Measurements from ENCODE around the gene RNF213.

The RNF213 gene

DNA sequence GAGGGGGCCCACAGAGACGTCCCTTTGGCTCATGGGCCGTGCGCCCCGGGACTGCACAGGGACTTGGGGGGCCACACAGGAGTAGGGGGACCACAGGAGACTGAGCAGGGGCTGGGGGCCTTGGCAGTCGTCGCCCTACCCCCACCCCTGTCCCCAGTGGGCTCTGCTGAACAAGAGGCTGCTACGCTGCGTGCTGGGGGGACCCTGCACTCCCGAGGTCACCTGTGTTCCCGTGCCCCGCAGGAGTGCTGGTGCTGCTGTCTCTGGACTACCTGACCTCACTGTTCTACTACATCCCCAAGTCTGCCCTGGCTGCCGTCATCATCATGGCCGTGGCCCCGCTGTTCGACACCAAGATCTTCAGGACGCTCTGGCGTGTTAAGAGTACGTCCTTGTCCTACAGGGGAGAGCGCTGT lies 14.4 kb upstream of the RNF213 start:
- no peak overlapping the region for H3K4me3 ChIP-seq (ENCODE audit: low read depth, low read length)
- TF ChIP-seq, protein P1, sequence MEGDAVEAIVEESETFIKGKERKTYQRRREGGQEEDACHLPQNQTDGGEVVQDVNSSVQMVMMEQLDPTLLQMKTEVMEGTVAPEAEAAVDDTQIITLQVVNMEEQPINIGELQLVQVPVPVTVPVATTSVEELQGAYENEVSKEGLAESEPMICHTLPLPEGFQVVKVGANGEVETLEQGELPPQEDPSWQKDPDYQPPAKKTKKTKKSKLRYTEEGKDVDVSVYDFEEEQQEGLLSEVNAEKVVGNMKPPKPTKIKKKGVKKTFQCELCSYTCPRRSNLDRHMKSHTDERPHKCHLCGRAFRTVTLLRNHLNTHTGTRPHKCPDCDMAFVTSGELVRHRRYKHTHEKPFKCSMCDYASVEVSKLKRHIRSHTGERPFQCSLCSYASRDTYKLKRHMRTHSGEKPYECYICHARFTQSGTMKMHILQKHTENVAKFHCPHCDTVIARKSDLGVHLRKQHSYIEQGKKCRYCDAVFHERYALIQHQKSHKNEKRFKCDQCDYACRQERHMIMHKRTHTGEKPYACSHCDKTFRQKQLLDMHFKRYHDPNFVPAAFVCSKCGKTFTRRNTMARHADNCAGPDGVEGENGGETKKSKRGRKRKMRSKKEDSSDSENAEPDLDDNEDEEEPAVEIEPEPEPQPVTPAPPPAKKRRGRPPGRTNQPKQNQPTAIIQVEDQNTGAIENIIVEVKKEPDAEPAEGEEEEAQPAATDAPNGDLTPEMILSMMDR (conservative IDR thresholded peaks at IDR 0.05; ENCODE audit: low read depth, low read length), result no peak

DNA sequence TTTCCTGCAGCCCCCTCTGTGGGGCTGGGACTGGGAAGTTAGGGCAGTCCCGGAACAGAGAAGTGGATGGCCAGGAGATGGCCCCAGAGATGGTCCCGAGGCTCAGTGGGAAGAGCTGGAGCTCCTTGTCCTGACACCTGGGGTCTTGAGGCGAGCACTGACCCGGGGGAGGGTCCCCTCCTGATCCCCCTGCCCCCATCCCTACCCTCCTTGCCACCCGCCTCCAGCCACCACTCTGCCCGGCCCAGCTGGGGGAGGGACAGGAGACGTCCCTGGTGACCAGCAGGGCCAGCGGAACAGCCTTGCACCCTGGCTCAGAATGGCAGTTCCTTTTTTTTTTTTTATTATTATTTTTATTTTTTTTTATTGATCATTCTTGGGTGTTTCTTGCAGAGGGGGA lies 13.9 kb upstream of the RNF213 start:
- H3K4me3 ChIP-seq (ENCODE audit: low read depth, low read length), result no peak overlapping the region
- TF ChIP-seq, protein P1 (conservative IDR thresholded peaks at IDR 0.05; ENCODE audit: low read depth, low read length), result no peak
- no peak for DNase-seq (ENCODE audit: low read depth)

More for the DNA sequence above, 14.4 kb upstream of the RNF213 start:
- no peak for DNase-seq (ENCODE audit: low read depth)

DNA sequence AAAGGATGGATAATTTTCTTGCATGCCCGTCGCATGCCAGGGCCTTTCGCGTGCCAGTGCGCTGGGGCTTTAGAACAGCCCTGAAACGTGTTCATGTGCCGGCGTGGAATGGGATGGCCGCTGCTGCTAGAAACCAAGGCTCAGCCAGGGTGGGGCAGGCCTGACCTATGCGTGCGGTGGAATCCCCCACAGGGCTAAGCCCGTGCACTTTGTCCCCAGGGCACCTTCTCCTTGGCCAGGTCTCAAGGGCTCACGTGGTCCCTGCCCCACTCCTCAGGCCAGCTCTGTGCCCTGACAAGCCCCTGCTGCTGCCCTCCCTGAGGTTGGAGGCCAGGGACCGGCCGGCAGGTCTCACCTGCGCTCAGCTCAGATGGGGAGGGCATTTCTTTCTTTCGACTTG lies 13.1 kb upstream of the RNF213 start:
- TF ChIP-seq, protein P1 (conservative IDR thresholded peaks at IDR 0.05; ENCODE audit: low read depth, low read length), result no peak
- no peak for DNase-seq (ENCODE audit: low read depth)
- H3K4me3 ChIP-seq (ENCODE audit: low read depth, low read length), result no peak overlapping the region

DNA sequence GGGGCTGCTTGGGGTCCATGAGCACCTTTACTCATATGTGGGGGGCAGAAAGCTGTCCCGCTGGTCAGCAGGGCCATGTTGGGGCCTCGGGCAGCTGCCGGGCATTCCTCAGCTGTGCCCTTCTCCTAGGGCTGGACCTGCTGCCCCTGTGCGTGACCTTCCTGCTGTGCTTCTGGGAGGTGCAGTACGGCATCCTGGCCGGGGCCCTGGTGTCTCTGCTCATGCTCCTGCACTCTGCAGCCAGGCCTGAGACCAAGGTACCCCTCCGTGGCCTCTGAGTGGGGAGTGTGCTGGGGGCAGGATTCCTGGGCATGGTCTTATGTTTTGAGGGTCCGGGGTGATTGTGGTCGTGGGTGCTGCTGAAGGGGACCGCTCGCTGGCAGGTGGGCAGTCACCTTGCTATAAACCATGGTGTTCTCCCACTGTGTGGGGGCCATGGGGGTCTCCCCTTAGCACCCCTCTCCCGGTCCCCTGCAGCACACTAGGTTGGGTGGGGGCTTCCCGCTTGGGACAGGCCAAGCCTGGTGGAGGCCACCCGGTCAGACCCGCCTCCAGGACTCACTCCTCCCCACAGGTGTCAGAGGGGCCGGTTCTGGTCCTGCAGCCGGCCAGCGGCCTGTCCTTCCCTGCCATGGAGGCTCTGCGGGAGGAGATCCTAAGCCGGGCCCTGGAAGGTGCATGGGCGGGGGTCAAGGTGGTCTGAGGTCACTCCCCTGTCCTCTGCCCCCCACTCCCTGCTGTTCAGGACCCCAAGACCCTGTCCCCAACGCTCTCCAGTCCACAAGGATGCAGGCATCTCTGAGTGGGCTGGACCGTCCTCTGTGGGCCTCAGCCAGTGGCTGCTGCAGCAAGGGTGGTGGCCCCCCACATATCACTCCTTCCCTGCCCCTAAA lies 12.4 kb upstream of the RNF213 start:
- TF ChIP-seq, protein P1 (conservative IDR thresholded peaks at IDR 0.05; ENCODE audit: low read depth, low read length), result no peak
- H3K4me3 ChIP-seq (ENCODE audit: low read depth, low read length), result no peak overlapping the region
- DNase-seq (ENCODE audit: low read depth), result no peak

DNA sequence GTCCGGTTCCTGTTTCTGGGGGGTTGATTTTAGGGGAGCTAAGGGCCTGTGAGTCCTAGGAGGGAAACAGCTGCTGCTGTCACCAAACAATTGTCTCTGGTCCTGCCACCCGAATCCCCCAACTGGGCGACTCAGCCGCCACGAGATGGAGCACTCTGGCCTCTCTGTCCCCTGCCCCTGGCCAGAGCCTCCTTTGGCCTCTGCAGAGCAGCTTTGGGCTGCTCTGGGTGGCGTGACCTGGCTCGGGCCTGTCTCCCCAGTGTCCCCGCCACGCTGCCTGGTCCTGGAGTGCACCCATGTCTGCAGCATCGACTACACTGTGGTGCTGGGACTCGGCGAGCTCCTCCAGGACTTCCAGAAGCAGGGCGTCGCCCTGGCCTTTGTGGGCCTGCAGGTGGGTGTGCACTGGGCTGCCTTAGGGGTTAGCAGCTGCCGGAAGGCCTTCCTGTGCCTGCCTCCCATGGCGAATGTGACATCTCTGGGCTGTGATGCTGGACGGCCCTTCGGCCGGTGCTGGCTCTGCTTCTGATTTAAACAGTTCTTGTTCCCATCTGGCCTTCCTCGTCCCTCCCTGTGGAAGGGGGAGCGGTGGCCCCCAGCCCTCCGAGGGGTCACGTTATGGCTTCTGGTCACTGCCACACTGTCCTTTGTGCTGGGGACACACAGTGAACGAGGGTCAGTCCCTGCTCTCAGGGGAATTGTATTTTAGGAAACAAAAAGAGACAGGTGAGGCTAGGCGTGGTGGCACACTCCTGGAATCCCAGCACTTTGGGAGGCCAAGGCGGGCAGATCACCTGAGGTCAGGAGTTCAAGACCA lies 11.6 kb upstream of the RNF213 start:
- no peak overlapping the region for H3K4me3 ChIP-seq (ENCODE audit: low read depth, low read length)
- TF ChIP-seq, protein P1 (conservative IDR thresholded peaks at IDR 0.05; ENCODE audit: low read depth, low read length), result no peak
- DNase-seq (ENCODE audit: low read depth), result no peak

DNA sequence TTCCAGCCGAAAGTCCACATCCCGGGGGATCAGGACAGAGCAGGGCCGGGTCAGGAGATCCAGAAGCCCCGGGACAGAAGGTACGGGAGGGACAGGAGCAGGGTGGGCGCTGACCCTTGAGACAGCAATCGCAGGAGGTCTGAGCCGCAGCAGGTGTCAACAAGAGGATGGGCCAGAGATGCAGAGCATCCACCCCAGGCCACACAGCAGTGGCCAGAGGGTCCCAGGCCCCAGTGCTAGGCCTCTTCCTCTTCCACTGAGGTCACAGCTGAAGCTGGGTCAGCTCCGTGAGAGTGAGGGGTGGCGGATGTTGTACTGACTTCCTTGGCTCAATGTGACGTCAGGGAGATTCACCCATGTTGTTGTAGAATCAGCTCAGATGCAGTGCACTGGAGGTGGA lies 8.7 kb upstream of the RNF213 start:
- DNase-seq (ENCODE audit: low read depth), result no peak
- TF ChIP-seq, protein P1 (conservative IDR thresholded peaks at IDR 0.05; ENCODE audit: low read depth, low read length), result no peak
- no peak overlapping the region for H3K4me3 ChIP-seq (ENCODE audit: low read depth, low read length)
